ENCODE results near the gene DYNLT4. TPM values are rescaled to one million over a fixed set of nuclear protein-coding genes. Genes with fewer than 3 reads are reported as not detected.

The DYNLT4 gene
- total and polyA plus RNA-seq, 4 donors: 0.29 to 0.50 TPM; not detected in 2

- no peak for TF ChIP-seq REST (IDR thresholded peaks at IDR 0.05)
Observed at GRCh38 chr1:44790968-44791801, 16.0 kb downstream of the DYNLT4 start (continued).

- 90% methylated on average over 9 of the region's 9 CpGs for WGBS
- no peaks in the 10 kb centered on the region for H3K9me3 ChIP-seq (ENCODE audit: control insufficient read depth in 4 of 4, low read length in 3 of 4)
- no peak within 1 kb of the TSS for H3K9ac ChIP-seq (ENCODE audit: low read depth in 1 of 2, low read length in 2 of 2)
- peaks cover 6 to 21% (median 13%) of the 10 kb centered on the region in 4 donors for H3K4me1 ChIP-seq (ENCODE audit: control insufficient read depth in 4 of 4, insufficient read depth in 4 of 4, low read length in 3 of 4)
- TF ChIP-seq FOXA2 (IDR thresholded peaks at IDR 0.05) (no peak), GABPA (IDR thresholded peaks at IDR 0.05 in 1 of 2, conservative IDR thresholded peaks at IDR 0.05 in 1 of 2) (no peak), SP1 (IDR thresholded peaks at IDR 0.05) (no peak), NR2F2 (IDR thresholded peaks at IDR 0.05) (no peak), ZBTB33 (IDR thresholded peaks at IDR 0.05) (no peak), EGR1 (IDR thresholded peaks at IDR 0.05; ENCODE audit: low read depth in 2 of 2) (no peak)
- no peak for DNase-seq (ENCODE audit: low spot score)
- H3K27ac ChIP-seq (ENCODE audit: low read depth in 1 of 2, low read length in 2 of 2): no peak within 1 kb of the TSS
- H3K36me3 ChIP-seq (ENCODE audit: control insufficient read depth in 4 of 4, insufficient read depth in 3 of 4, low read depth in 1 of 4, low read length in 3 of 4): no peaks in the 10 kb centered on the region
- no peak within 1 kb of the TSS for H3K4me3 ChIP-seq (ENCODE audit: low read depth in 1 of 3, low read length in 3 of 3)
- H3K27me3 ChIP-seq (ENCODE audit: control insufficient read depth in 4 of 4, insufficient read depth in 4 of 4, low read length in 3 of 4): no peaks in the 10 kb centered on the region
Observed at GRCh38 chr1:44788120-44788860, 18.9 kb downstream of the DYNLT4 start, which contains the start of gene BEST4. BEST4 (minus strand) TSS chr1:44788170; CDS start chr1:44787705, 465 bp downstream.

GRCh38 chr1:44787506-44787905 is 19.6 kb downstream of the DYNLT4 start:
- Histone ChIP-seq H3K9me3 (ENCODE audit: control insufficient read depth in 4 of 4, low read length in 3 of 4) (no peaks in the 10 kb centered on the region), H3K27me3 (ENCODE audit: control insufficient read depth in 4 of 4, insufficient read depth in 4 of 4, low read length in 3 of 4) (no peaks in the 10 kb centered on the region), H3K36me3 (ENCODE audit: control insufficient read depth in 4 of 4, insufficient read depth in 3 of 4, low read depth in 1 of 4, low read length in 3 of 4) (no peaks in the 10 kb centered on the region), H3K27ac (ENCODE audit: low read depth in 1 of 2, low read length in 2 of 2) (no peak overlapping the region), H3K4me3 (ENCODE audit: low read depth in 1 of 3, low read length in 3 of 3) (no peak overlapping the region), H3K9ac (ENCODE audit: low read depth in 1 of 2, low read length in 2 of 2) (no peak overlapping the region), H3K4me1 (ENCODE audit: control insufficient read depth in 4 of 4, insufficient read depth in 4 of 4, low read length in 3 of 4) (peaks cover 6 to 21% (median 13%) of the 10 kb centered on the region in 4 donors)
- 97% methylated on average over 10 of the region's 10 CpGs for WGBS
- no peak for DNase-seq (ENCODE audit: low spot score)
- TF ChIP-seq REST (IDR thresholded peaks at IDR 0.05): no peak
- no peak for TF ChIP-seq HNF4G (IDR thresholded peaks at IDR 0.05)
- no peak for TF ChIP-seq ZBTB33 (IDR thresholded peaks at IDR 0.05)
- TF ChIP-seq HNF4A (conservative IDR thresholded peaks at IDR 0.05): no peak
- no peak for TF ChIP-seq JUND (IDR thresholded peaks at IDR 0.05)
- no peak for TF ChIP-seq CTCF (IDR thresholded peaks at IDR 0.05; ENCODE audit: low read depth, low read length, missing input control)
- no peak for TF ChIP-seq RAD21 (IDR thresholded peaks at IDR 0.05)
- no peak for TF ChIP-seq SP1 (IDR thresholded peaks at IDR 0.05)
- no peak for TF ChIP-seq FOXA1 (IDR thresholded peaks at IDR 0.05)
- no peak for TF ChIP-seq TAF1 (conservative IDR thresholded peaks at IDR 0.05)
